Inflammatory macrophage treated with lipopolysaccharide for 4 hours (primary cell): ENCODE measurements around the gene GTF3C4.

ENCODE experiments used
- DNase-seq: peaks from one replicate; pipeline ENCODE4 v3.0.0-alpha.2; 2020

GTF3C4 gene

GRCh38 chr9:132670457-132671391 is at the start of gene GTF3C4:
Gene GTF3C4, plus strand, starts transcription at chr9:132670464. Its CDS starts 135 bp downstream, at chr9:132670599.
- DNase-seq: no peak

GRCh38 chr9:132622159-132622558 is 48.1 kb upstream of the GTF3C4 start:
- no peak for DNase-seq

- no peak for DNase-seq
These were observed 44.0 kb upstream of the GTF3C4 start for GRCh38 chr9:132626285-132626684.

- DNase-seq: no peak
These were observed 43.2 kb upstream of the GTF3C4 start for GRCh38 chr9:132627106-132627505.

GRCh38 chr9:132627594-132627993 is 42.7 kb upstream of the GTF3C4 start:
- DNase-seq: no peak

- no peak for DNase-seq
These were observed 41.5 kb upstream of the GTF3C4 start for GRCh38 chr9:132628746-132629145.

GRCh38 chr9:132630116-132630515 is 40.1 kb upstream of the GTF3C4 start:
- DNase-seq: no peak

GRCh38 chr9:132630811-132631210 is 39.5 kb upstream of the GTF3C4 start:
- DNase-seq: no peak

GRCh38 chr9:132631280-132631679 is 39.0 kb upstream of the GTF3C4 start:
- no peak for DNase-seq

- no peak for DNase-seq
These were observed 38.6 kb upstream of the GTF3C4 start for GRCh38 chr9:132631685-132632084.

GRCh38 chr9:132632413-132633129 is 37.7 kb upstream of the GTF3C4 start:
- DNase-seq: no peak

- no peak for DNase-seq
These were observed 35.9 kb upstream of the GTF3C4 start for GRCh38 chr9:132634327-132634726.

- DNase-seq: no peak
These were observed 32.9 kb upstream of the GTF3C4 start for GRCh38 chr9:132637351-132637750.

GRCh38 chr9:132637801-132638200 is 32.5 kb upstream of the GTF3C4 start:
- DNase-seq: no peak

- DNase-seq: no peak
These were observed 32.0 kb upstream of the GTF3C4 start for GRCh38 chr9:132638240-132638639.

- DNase-seq: no peak
These were observed 30.9 kb upstream of the GTF3C4 start for GRCh38 chr9:132639322-132639721.

GRCh38 chr9:132641216-132641615 is 29.0 kb upstream of the GTF3C4 start:
- no peak for DNase-seq

GRCh38 chr9:132644251-132644650 is 26.0 kb upstream of the GTF3C4 start:
- DNase-seq: no peak

GRCh38 chr9:132645306-132645705 is 25.0 kb upstream of the GTF3C4 start:
- DNase-seq: no peak

- DNase-seq: no peak
These were observed 24.6 kb upstream of the GTF3C4 start for GRCh38 chr9:132645711-132646110.

GRCh38 chr9:132646726-132647125 is 23.5 kb upstream of the GTF3C4 start:
- DNase-seq: no peak

- no peak for DNase-seq
These were observed 22.9 kb upstream of the GTF3C4 start for GRCh38 chr9:132647355-132647754.

- no peak for DNase-seq
These were observed 22.5 kb upstream of the GTF3C4 start for GRCh38 chr9:132647806-132648205.

GRCh38 chr9:132648283-132648682 is 22.0 kb upstream of the GTF3C4 start:
- DNase-seq: no peak
